H9 (cell line): ENCODE measurements around the gene TMEM266. TPM values are rescaled to one million over a fixed set of nuclear protein-coding genes. Genes with fewer than 3 reads are reported as not detected.

Experiments used
- DNase-seq: peaks from one replicate; pipeline ENCODE4 v3.0.0-alpha.2; 2017
- H2AFZ ChIP-seq: one replicate; pipeline ENCODE4 v1.6.1; 2013; ENCODE audit warnings: mild to moderate bottlenecking, low read length, control low read depth, moderate library complexity
- H2AK5ac ChIP-seq: 2 replicates; pipeline ENCODE4 v1.6.1; 2013; ENCODE audit warnings: low read length, control low read depth, mixed read lengths; ENCODE audit not compliant: insufficient read length
- H2BK120ac ChIP-seq: one replicate; pipeline ENCODE4 v1.6.1; 2013; ENCODE audit warnings: low read depth, mild to moderate bottlenecking, low read length, control low read depth, inconsistent platforms; ENCODE audit not compliant: poor library complexity, severe bottlenecking
- H2BK12ac ChIP-seq: 2 replicates; pipeline ENCODE4 v1.6.1; 2013; ENCODE audit warnings: low read length, control low read depth, mixed read lengths, low read depth; ENCODE audit not compliant: insufficient read length
- H2BK15ac ChIP-seq: 2 replicates; pipeline ENCODE4 v1.6.1; 2013; ENCODE audit warnings: low read depth, low read length, control low read depth
- H2BK20ac ChIP-seq: one replicate; pipeline ENCODE4 v1.6.1; 2013; ENCODE audit warnings: low read depth, mild to moderate bottlenecking, low read length, control low read depth, inconsistent platforms; ENCODE audit not compliant: poor library complexity, severe bottlenecking
- H2BK5ac ChIP-seq: 2 replicates; pipeline ENCODE4 v1.6.1; 2013; ENCODE audit warnings: low read length, control low read depth, mixed read lengths; ENCODE audit not compliant: insufficient read length
- H3K14ac ChIP-seq: 2 replicates; pipeline ENCODE4 v1.6.1; 2013; ENCODE audit warnings: low read length, control low read depth; ENCODE audit not compliant: insufficient read depth
- H3K18ac ChIP-seq: 2 replicates; pipeline ENCODE4 v1.6.1; 2013; ENCODE audit warnings: low read depth, mild to moderate bottlenecking, mixed read lengths, low read length, control low read depth; ENCODE audit not compliant: insufficient read length
- H3K23ac ChIP-seq: 2 replicates; pipeline ENCODE4 v1.6.1; 2013; ENCODE audit warnings: low read length, control low read depth, mixed read lengths, low read depth; ENCODE audit not compliant: insufficient read length
- H3K23me2 ChIP-seq: 2 replicates; pipeline ENCODE4 v1.6.1; 2013; ENCODE audit warnings: low read depth, mild to moderate bottlenecking, mixed read lengths, low read length, control low read depth; ENCODE audit not compliant: insufficient read length, poor library complexity, severe bottlenecking
- H3K27ac ChIP-seq: 2 replicates; pipeline ENCODE4 v1.5.1; 2013; ENCODE audit warnings: low read length, control low read depth, mixed read lengths, low read depth; ENCODE audit not compliant: insufficient read length
- H3K27me3 ChIP-seq: 2 replicates; pipeline ENCODE4 v1.6.1; 2013; ENCODE audit warnings: low read length, control low read depth, inconsistent platforms; ENCODE audit not compliant: insufficient read depth
- H3K4ac ChIP-seq: 2 replicates; pipeline ENCODE4 v1.6.1; 2013; ENCODE audit warnings: low read depth, mild to moderate bottlenecking, control low read depth, inconsistent platforms, low read length, moderate library complexity
- H3K4me1 ChIP-seq: 2 replicates; pipeline ENCODE4 v1.6.1; 2013; ENCODE audit warnings: low read length, control low read depth, inconsistent platforms; ENCODE audit not compliant: insufficient read depth
- H3K4me2 ChIP-seq: 2 replicates; pipeline ENCODE4 v1.6.1; 2013; ENCODE audit warnings: low read length, control low read depth, mixed read lengths; ENCODE audit not compliant: insufficient read length, insufficient read depth
- H3K56ac ChIP-seq: 2 replicates; pipeline ENCODE4 v1.6.1; 2013; ENCODE audit warnings: low read depth, mild to moderate bottlenecking, mixed read lengths, low read length, control low read depth; ENCODE audit not compliant: insufficient read length
- H3K79me1 ChIP-seq: 2 replicates; pipeline ENCODE4 v1.6.1; 2013; ENCODE audit warnings: low read depth, mild to moderate bottlenecking, moderate library complexity, low read length, control low read depth, inconsistent platforms; ENCODE audit not compliant: insufficient read depth, poor library complexity, severe bottlenecking
- H3K79me2 ChIP-seq: 2 replicates; pipeline ENCODE4 v1.6.1; 2013; ENCODE audit warnings: low read length, control low read depth, inconsistent platforms; ENCODE audit not compliant: insufficient read depth
- H3K9ac ChIP-seq: 2 replicates; pipeline ENCODE4 v1.6.1; 2013; ENCODE audit warnings: low read length, control low read depth, mixed read lengths; ENCODE audit not compliant: insufficient read length; ENCODE audit errors: extremely low read depth
- H3K9me3 ChIP-seq: one replicate; pipeline ENCODE4 v1.6.1; 2013; ENCODE audit warnings: low read depth, low read length, inconsistent platforms; ENCODE audit not compliant: control insufficient read depth
- H3T11ph ChIP-seq: one replicate; pipeline ENCODE4 v1.6.1; 2013; ENCODE audit warnings: mild to moderate bottlenecking, low read length, control low read depth, inconsistent platforms
- H4K20me1 ChIP-seq: one replicate; pipeline ENCODE4 v1.6.1; 2013; ENCODE audit not compliant: control insufficient read depth, insufficient read length, insufficient read depth
- H4K5ac ChIP-seq: 2 replicates; pipeline ENCODE4 v1.6.1; 2013; ENCODE audit warnings: low read depth, mild to moderate bottlenecking, mixed read lengths, low read length, control low read depth; ENCODE audit not compliant: insufficient read length
- H4K8ac ChIP-seq: replicated peaks from 2 replicates; pipeline ENCODE4 v1.6.1; 2013; ENCODE audit warnings: low read length, control low read depth, mixed read lengths, low read depth; ENCODE audit not compliant: insufficient read length
- H4K91ac ChIP-seq: 2 replicates; pipeline ENCODE4 v1.6.1; 2013; ENCODE audit warnings: low read depth, mild to moderate bottlenecking, moderate library complexity, mixed read lengths, low read length, control low read depth; ENCODE audit not compliant: insufficient read length
- H3K27ac Mint-ChIP-seq, 3 experiments: 2 replicates in 2 of 3; 3 replicates in 1 of 3; pipeline ENCODE4 v1.8.0; 2020 to 2021; ENCODE audit warnings: mixed read lengths in 3 of 3, mild to moderate bottlenecking in 1 of 3, moderate library complexity in 1 of 3
- H3K27me3 Mint-ChIP-seq: 2 replicates; pipeline ENCODE4 v1.8.0; 2021; ENCODE audit warnings: low read depth, mild to moderate bottlenecking, moderate library complexity, mixed read lengths
- H3K36me3 Mint-ChIP-seq, 3 experiments: 2 replicates in 2 of 3; 3 replicates in 1 of 3; pipeline ENCODE4 v1.8.0; 2020 to 2021; ENCODE audit warnings: low read depth in 3 of 3, mixed read lengths in 3 of 3; ENCODE audit not compliant: insufficient read depth in 1 of 3
- H3K4me1 Mint-ChIP-seq, 2 experiments: 2 replicates each; pipeline ENCODE4 v1.8.0; 2020; ENCODE audit warnings: mixed read lengths in 2 of 2
- H3K4me3 Mint-ChIP-seq, 2 experiments: 2 replicates in 1 of 2; 3 replicates in 1 of 2; pipeline ENCODE4 v1.8.0; 2020 to 2021; ENCODE audit warnings: mild to moderate bottlenecking in 2 of 2, mixed read lengths in 2 of 2, moderate library complexity in 1 of 2
- H3K9me3 Mint-ChIP-seq, 2 experiments: 2 replicates in 1 of 2; 3 replicates in 1 of 2; pipeline ENCODE4 v1.8.0; 2020; ENCODE audit warnings: mild to moderate bottlenecking in 2 of 2, mixed read lengths in 2 of 2, moderate library complexity in 1 of 2
- CTCF ChIP-seq: fragments of 200-600 bp; sonication (generic); conservative IDR thresholded peaks from 3 replicates; pipeline ENCODE4 v1.8.0; 2021; ENCODE audit warnings: antibody characterized with exemption, mild to moderate bottlenecking
- WGBS: extraction: QIAGEN DNeasy Blood & Tissue Kit; methylation state at CpG from one replicate; pipeline ENCODE4 v1.1.7; 2013; ENCODE audit warnings: missing lambda C conversion rate, low lambda C conversion rate, mixed read lengths; ENCODE audit not compliant: insufficient read length; ENCODE audit errors: extremely low coverage; 5-methylcytosine and 5-hydroxymethylcytosine counted together
- total RNA-seq: library from RNA; stranded (reverse); gene quantifications from 2 replicates; pipeline ENCODE4 v1.2.1, GENCODE V29; 2021

TMEM266 gene
- total RNA-seq, 1 experiment from 2014 or later, result 0.81 TPM

GRCh38 chr15:76208084-76208785, 148.4 kb downstream of the TMEM266 start:
- Histone ChIP-seq H3K27me3 (no peaks in the 10 kb centered on the region), H3K23me2 (no peaks in the 10 kb centered on the region), H3K4ac (no peak overlapping the region), H2AFZ (no peak overlapping the region), H2BK12ac (no peak overlapping the region), H4K20me1 (no peaks in the 10 kb centered on the region), H3K4me2 (no peak overlapping the region), H4K8ac (no peak overlapping the region), H4K5ac (no peak overlapping the region), H3K18ac (no peak overlapping the region), H4K91ac (no peak overlapping the region), H3K79me2 (no peaks in the 10 kb centered on the region), H3K27ac (no peak overlapping the region), H3K4me1 (peaks cover 2% of the 10 kb centered on the region; the same call in 1 of the 2 replicates), H3K9ac (no peak overlapping the region), H3K14ac (no peak overlapping the region), H2AK5ac (no peak overlapping the region), H2BK15ac (no peak overlapping the region), H3K23ac (no peak overlapping the region), H3K56ac (no peak overlapping the region), H3T11ph (no peak overlapping the region), H2BK120ac (no peak overlapping the region), H2BK5ac (no peak overlapping the region), H2BK20ac (no peak overlapping the region), H3K9me3 (no peaks in the 10 kb centered on the region), H3K79me1 (no peaks in the 10 kb centered on the region)
- peaks cover 0 to 3% of the 10 kb centered on the region in 2 experiments; a peak in 1 of 4 replicates for H3K4me1 Mint-ChIP-seq
- peak overlapping the region in 1 of 3 experiments; percentile 89; a peak in 4 of 7 replicates for H3K27ac Mint-ChIP-seq
- H3K4me3 Mint-ChIP-seq, result no peak overlapping the region
- no peak for DNase-seq
- no peaks in the 10 kb centered on the region for H3K9me3 Mint-ChIP-seq
- no peaks in the 10 kb centered on the region for H3K27me3 Mint-ChIP-seq
- TF ChIP-seq CTCF, result no peak
- peaks cover 0 to 6% (median 0%) of the 10 kb centered on the region in 3 experiments; a peak in 3 of 7 replicates for H3K36me3 Mint-ChIP-seq
- WGBS, result no CpG with 5 or more reads among the region's 8 CpGs
